NCI-H2029 treated with DMSO at 0.1 percent for 48 hours (cell line): Measurements from ENCODE around the gene CHRM5.

Experiments
- DNase-seq: peaks from one replicate; lab custom pipeline; 2025; lab: John Stamatoyannopoulos, UW

CHRM5 gene, protein sequence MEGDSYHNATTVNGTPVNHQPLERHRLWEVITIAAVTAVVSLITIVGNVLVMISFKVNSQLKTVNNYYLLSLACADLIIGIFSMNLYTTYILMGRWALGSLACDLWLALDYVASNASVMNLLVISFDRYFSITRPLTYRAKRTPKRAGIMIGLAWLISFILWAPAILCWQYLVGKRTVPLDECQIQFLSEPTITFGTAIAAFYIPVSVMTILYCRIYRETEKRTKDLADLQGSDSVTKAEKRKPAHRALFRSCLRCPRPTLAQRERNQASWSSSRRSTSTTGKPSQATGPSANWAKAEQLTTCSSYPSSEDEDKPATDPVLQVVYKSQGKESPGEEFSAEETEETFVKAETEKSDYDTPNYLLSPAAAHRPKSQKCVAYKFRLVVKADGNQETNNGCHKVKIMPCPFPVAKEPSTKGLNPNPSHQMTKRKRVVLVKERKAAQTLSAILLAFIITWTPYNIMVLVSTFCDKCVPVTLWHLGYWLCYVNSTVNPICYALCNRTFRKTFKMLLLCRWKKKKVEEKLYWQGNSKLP

GRCh38 chr15:33968224-33968623 lies at the start of gene CHRM5:
Gene CHRM5, plus strand, starts transcription at chr15:33968497. Its CDS starts 94,221 bp downstream, at chr15:34062718.
- peak; percentile 47 for DNase-seq

DNA sequence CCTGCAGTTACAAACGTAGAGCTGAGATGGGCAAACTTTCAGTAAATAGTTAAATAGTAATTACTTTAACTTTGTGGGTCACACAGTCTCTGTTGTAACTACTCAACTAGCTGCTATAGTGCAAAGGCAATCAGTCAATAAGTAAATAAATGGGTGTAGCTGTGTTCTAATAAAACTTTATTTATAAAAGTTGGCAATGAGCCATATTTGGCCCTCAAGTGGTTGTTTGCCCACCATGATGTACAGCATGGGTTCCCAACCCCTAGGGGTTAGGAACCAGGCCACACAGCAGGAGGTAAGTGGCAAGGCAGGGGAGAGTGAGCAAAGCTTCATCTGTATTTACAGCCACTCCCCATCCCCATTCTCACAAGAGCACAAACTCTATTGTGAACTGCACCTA lies 44.9 kb upstream of the CHRM5 start:
- DNase-seq: no peak

- no peak for DNase-seq
Observed at GRCh38 chr15:33926260-33926659, 42.0 kb upstream of the CHRM5 start.

GRCh38 chr15:33932734-33933133 lies 35.6 kb upstream of the CHRM5 start:
- no peak for DNase-seq

GRCh38 chr15:33934396-33934795 lies 33.9 kb upstream of the CHRM5 start:
- DNase-seq: no peak

GRCh38 chr15:33934921-33935320 lies 33.4 kb upstream of the CHRM5 start:
- no peak for DNase-seq

DNA sequence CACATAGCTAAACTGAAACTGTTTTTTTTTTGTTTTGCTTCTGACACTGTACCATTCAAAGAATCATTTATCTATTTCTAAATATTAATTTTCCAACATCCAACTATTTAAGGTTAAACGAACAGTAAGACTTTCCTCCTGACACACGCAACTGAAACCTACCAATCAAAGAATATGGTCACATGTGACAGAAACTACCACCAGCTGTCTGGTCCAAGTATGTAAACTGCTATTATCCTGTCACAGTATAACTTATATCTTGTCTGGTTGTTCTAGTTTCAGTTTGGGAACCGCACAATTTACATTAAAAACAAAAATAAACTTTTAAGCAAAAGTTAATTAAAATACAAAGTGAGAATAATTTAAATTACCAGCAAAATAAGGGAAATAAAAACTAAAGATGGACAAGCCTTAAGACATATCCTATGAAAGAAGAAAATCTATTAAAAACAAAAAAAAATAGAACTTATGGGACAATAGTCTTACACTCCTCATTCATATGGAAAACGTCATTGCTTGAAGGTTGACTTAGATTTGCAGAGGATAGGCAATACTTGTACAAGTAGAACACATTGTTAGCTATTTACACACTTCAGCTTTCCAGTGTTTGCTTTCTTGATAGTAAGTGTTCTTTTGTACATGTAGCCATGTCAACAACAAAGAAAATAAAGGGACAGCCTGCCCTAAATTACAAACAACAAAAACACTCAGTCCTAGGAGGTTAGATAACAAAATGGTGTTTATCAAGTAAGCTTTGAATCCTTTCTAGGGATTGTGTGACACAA lies 26.8 kb upstream of the CHRM5 start:
- peak; percentile 54 for DNase-seq

DNA sequence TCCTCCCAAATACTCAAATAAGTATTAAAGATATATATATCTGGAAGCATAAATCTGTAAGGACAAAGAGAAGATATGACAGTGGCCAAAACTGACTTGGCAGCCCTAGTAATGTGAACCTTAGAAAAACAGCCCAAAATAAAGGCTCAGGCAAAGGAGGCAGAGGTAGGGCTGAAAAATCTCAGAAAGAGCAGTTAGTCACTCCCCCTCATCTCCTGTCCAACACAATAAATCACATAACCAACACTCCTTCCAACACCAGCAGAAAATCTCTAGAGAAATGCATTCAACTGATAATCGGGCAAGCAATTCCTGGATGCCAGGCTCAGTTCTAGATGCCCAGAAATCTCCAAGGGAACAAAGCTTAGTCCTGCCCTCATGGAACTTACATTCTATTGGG lies 22.1 kb upstream of the CHRM5 start:
- DNase-seq: no peak

DNA sequence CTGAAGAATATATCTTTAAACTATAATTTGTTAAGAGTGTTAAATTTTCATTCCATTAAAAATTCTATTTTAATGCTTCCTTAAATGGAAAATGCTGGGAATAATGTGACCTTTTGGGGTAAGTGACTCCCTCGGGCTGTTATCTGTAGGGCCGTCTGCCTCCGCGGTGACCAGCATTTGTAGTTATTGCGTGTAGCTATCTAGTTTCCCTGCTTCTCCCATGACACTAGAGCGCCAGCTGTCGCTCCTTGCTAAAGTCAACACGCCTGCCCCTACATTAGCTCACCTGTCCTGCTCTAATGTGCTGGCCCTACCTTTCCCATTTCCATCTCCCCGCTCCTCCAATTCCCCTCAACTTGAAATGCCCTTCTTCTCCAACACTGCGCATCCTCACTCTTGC lies 12.4 kb upstream of the CHRM5 start:
- peak; percentile 47 for DNase-seq

GRCh38 chr15:33956397-33956796 lies 11.9 kb upstream of the CHRM5 start:
- no peak for DNase-seq

- no peak for DNase-seq
Observed at GRCh38 chr15:33959844-33960548, 8.3 kb upstream of the CHRM5 start.

DNA sequence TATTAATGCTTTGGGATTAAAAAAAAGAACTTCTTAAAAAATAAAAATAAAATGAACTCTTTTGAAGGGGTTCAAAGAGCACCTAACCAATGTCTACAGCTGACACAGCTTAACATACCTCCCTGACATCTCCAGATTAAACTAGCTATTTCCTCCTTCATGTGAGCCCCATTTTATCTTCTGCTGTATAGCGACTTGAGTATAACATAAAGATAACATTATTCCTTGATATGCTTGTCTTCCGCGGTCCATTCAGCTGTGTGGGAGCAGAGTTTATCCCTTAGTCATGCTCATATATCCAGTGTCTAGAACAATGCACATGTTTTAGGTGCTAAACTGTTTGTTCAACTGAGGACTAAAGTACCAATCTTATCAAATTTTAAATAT lies 7.8 kb upstream of the CHRM5 start:
- DNase-seq: no peak

GRCh38 chr15:33963831-33964664 lies 4.2 kb upstream of the CHRM5 start:
- DNase-seq: peak; percentile 7

GRCh38 chr15:33964665-33965040 lies 3.6 kb upstream of the CHRM5 start:
- DNase-seq: no peak

GRCh38 chr15:33968821-33969220 lies 524 bp downstream of the CHRM5 start:
- DNase-seq: no peak

DNA sequence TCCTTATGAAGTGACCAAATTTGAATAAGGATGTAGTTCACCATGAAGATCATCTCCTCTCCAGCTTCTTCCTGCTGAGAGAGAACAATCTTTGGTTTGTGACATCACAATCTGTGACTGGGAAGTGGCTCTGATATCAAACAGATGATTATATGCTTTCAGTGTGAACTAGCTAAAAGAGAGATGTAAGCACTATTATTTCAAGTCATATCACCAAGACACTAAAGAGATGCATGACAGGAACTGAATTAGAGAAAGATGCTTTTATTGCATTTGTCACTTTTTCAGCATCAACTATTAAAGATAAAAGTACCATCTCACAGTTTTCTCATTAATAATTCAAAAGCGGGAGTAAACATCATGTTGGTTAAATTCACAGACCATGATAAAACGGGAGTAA lies 3.5 kb downstream of the CHRM5 start:
- no peak for DNase-seq

- DNase-seq: no peak
Observed at GRCh38 chr15:33975022-33975565, 6.8 kb downstream of the CHRM5 start.

- DNase-seq: no peak
Observed at GRCh38 chr15:33980159-33980558, 11.9 kb downstream of the CHRM5 start.

GRCh38 chr15:33982516-33982915 lies 14.2 kb downstream of the CHRM5 start:
- no peak for DNase-seq

- no peak for DNase-seq
Observed at GRCh38 chr15:33985287-33985686, 17.0 kb downstream of the CHRM5 start.

DNA sequence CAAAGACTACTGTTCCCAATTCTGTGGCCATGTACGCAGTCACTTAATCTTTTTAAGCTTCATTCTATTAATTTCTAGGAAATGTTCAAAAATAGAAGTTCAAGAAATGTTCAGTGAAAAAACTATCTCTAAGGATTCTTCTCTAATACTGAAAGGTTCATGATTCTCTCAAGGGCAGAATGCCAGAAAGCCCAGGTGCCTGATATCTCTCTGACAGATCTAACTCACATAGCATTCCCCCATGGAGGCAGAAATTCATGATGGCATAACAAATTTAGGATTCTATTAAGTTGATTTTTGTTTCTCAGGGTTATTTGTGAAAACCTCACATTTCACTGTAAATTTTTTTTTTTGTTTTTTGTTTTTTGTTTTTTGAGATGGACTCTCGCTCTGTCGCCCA lies 17.5 kb downstream of the CHRM5 start:
- DNase-seq: no peak
